GM12801 (cell line): ENCODE data around the gene CCDC183.

Experiments used
- CTCF ChIP-seq: IDR thresholded peaks from one replicate; pipeline ENCODE4 v1.5.1; 2011; ENCODE audit warnings: control low read depth; ENCODE audit not compliant: insufficient read length; ENCODE audit errors: extremely low read depth

Gene CCDC183

GRCh38 chr9:136757751-136758140 lies 38.4 kb upstream of the CCDC183 start:
- TF ChIP-seq CTCF, result no peak

- TF ChIP-seq CTCF, result no peak
Observed at GRCh38 chr9:136759001-136759400, 37.1 kb upstream of the CCDC183 start.

- TF ChIP-seq CTCF, result no peak
Observed at GRCh38 chr9:136759436-136760325, 36.5 kb upstream of the CCDC183 start.

GRCh38 chr9:136760424-136760823 lies 35.7 kb upstream of the CCDC183 start:
- no peak for TF ChIP-seq CTCF

GRCh38 chr9:136761545-136761981 lies 34.6 kb upstream of the CCDC183 start:
- TF ChIP-seq CTCF, result no peak

- no peak for TF ChIP-seq CTCF
Observed at GRCh38 chr9:136762221-136762691, 33.9 kb upstream of the CCDC183 start.

- no peak for TF ChIP-seq CTCF
Observed at GRCh38 chr9:136762915-136763648, 33.1 kb upstream of the CCDC183 start.
